ENCODE measurements around the gene GDI2.

DNA sequence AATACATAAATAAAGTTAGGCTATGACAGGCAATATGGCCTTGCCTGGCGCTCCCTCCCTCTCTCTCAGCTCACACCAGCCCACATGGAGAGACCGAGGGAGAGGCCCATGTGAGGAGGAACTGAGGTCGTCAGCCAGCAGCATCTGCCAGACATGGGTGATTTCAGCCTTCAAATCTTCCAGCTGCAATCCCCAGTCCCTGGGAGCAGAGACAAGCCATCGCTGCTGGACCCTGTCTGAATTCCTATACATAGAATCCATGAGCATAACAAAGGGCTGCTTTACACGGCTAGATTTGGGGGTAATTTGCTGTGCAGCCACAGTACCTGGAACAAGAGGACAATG lies 40.9 kb upstream of the GDI2 start:
- TF ChIP-seq CTCF (IDR thresholded peaks at IDR 0.05) (no peak), POLR2A (IDR thresholded peaks at IDR 0.05) (no peak)

Data from lower leg skin (tissue), 3 donors.